Fibroblast of lung (primary cell): Measurements from ENCODE around the gene JAG2. TPM values are rescaled to one million over a fixed set of nuclear protein-coding genes. Genes with fewer than 3 reads are reported as not detected.

Source experiments
- DNase-seq, 2 donors: peaks; one replicate each; pipeline versions ENCODE4 v3.0.0 to v3.0.0-alpha.2; 2010; ENCODE audit warnings: low read depth in 2 of 2
- H2AFZ ChIP-seq: 2 replicates; pipeline ENCODE4 v1.5.1; 2012; ENCODE audit warnings: low read length, control low read depth, inconsistent platforms
- H3K27ac ChIP-seq: 2 replicates; pipeline ENCODE4 v1.5.1; 2011; ENCODE audit warnings: low read length, control low read depth; ENCODE audit not compliant: insufficient read depth
- H3K27me3 ChIP-seq: 2 replicates; pipeline ENCODE4 v1.5.1; 2011; ENCODE audit warnings: mild to moderate bottlenecking, low read length; ENCODE audit not compliant: control insufficient read depth, insufficient read depth
- H3K36me3 ChIP-seq: 2 replicates; pipeline ENCODE4 v1.5.1; 2011; ENCODE audit warnings: low read length; ENCODE audit not compliant: control insufficient read depth, insufficient read depth
- H3K4me1 ChIP-seq: 2 replicates; pipeline ENCODE4 v1.5.1; 2011; ENCODE audit warnings: low read length; ENCODE audit not compliant: control insufficient read depth, insufficient read depth; ENCODE audit errors: extremely low read depth
- H3K4me2 ChIP-seq: 2 replicates; pipeline ENCODE4 v1.5.1; 2011; ENCODE audit warnings: low read length, control low read depth; ENCODE audit not compliant: insufficient read depth; ENCODE audit errors: extremely low read depth
- H3K4me3 ChIP-seq, 4 experiments: fragments of 200-600 bp in 1 of 4; sonication (generic) in 1 of 4; replicated peaks in 1 of 4; 2 replicates each; pipeline ENCODE4 v1.5.1; 2011 to 2016; ENCODE audit warnings: low read length in 4 of 4, low read depth in 3 of 4, mild to moderate bottlenecking in 3 of 4, control low read depth in 2 of 4, inconsistent platforms in 1 of 4, mixed read lengths in 1 of 4; ENCODE audit not compliant: insufficient read depth in 1 of 4; ENCODE audit errors: control extremely low read depth in 1 of 4
- H3K79me2 ChIP-seq: 2 replicates; pipeline ENCODE4 v1.5.1; 2012; ENCODE audit warnings: mild to moderate bottlenecking, low read length, inconsistent platforms; ENCODE audit not compliant: control insufficient read depth, insufficient read depth
- H3K9ac ChIP-seq: 2 replicates; pipeline ENCODE4 v1.5.1; 2011; ENCODE audit warnings: mild to moderate bottlenecking, low read length, control low read depth; ENCODE audit not compliant: insufficient read depth
- H3K9me3 ChIP-seq: 2 replicates; pipeline ENCODE4 v1.5.1; 2012; ENCODE audit warnings: low read depth, low read length; ENCODE audit not compliant: control insufficient read depth, insufficient read depth
- H4K20me1 ChIP-seq: 2 replicates; pipeline ENCODE4 v1.5.1; 2011; ENCODE audit warnings: low read length; ENCODE audit not compliant: control insufficient read depth, insufficient read depth; ENCODE audit errors: extremely low read depth
- CTCF ChIP-seq, 2 donors: IDR thresholded peaks in 1 of 2; conservative IDR thresholded peaks in 1 of 2; 1 replicate in 1 of 2; 2 replicates in 1 of 2; pipeline ENCODE4 v1.5.1; 2011 to 2012; ENCODE audit warnings: low read length in 2 of 2, control low read depth in 1 of 2, inconsistent platforms in 1 of 2, low read depth in 1 of 2, mild to moderate bottlenecking in 1 of 2
- EZH2 ChIP-seq: IDR thresholded peaks from 2 replicates; pipeline ENCODE4 v1.5.1; 2012; ENCODE audit warnings: low read length, control low read depth, mild to moderate bottlenecking; ENCODE audit errors: missing control alignments
- polyA plus RNA-seq, 2 donors: library from polyadenylated mRNA; depleted of rRNA in 1 of 2; stranded (reverse) in 1 of 2; unstranded in 1 of 2; fragments of >200 nt; gene quantifications; 2 replicates each; pipeline ENCODE4 v1.2.1, GENCODE V29; 2011 to 2012; ENCODE audit warnings: missing spikeins in 1 of 2
- total RNA-seq: library from RNA; depleted of rRNA; stranded (reverse); fragments of >200 nt; gene quantifications from 2 replicates; pipeline ENCODE4 v1.2.1, GENCODE V29; 2014

The JAG2 gene
- total and polyA plus RNA-seq, 2 donors (not counting 1 experiment from before 2014, with no cell fraction given): 0.51 to 1.8 TPM

GRCh38 chr14:105163040-105163742 lies 5.4 kb downstream of the JAG2 start:
- Histone ChIP-seq H2AFZ (no peak overlapping the region), H3K27ac (no peak overlapping the region), H3K4me3 (no peak overlapping the region), H4K20me1 (no peaks in the 10 kb centered on the region), H3K27me3 (peaks cover 11% of the 10 kb centered on the region), H3K79me2 (no peaks in the 10 kb centered on the region), H3K4me1 (no peaks in the 10 kb centered on the region), H3K4me2 (no peak overlapping the region), H3K36me3 (no peaks in the 10 kb centered on the region), H3K9me3 (no peaks in the 10 kb centered on the region), H3K9ac (no peak overlapping the region)
- no peak for TF ChIP-seq CTCF (conservative IDR thresholded peaks at IDR 0.05 in 1 of 2, IDR thresholded peaks at IDR 0.05 in 1 of 2; ENCODE audit: low read depth in 1 of 2, low read length in 2 of 2)
- DNase-seq: no peak

DNA sequence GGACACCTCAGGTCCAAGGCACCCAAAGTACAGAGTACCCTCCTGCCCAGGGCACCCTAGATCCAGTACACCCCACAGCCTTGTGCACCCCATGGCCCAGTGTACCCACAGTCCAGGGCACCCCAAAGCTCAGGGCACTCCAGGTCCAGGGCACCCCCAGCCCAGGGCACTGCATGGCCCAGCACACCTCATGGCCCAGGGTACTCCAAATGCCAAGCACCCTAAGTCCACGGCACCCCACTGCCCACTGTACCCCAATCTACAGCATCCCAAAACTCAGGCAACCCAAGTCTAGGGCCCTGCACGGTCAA lies 6.0 kb downstream of the JAG2 start:
- DNase-seq: no peak
- H2AFZ ChIP-seq: no peak overlapping the region
- no peaks in the 10 kb centered on the region for H3K9me3 ChIP-seq
- no peaks in the 10 kb centered on the region for H3K79me2 ChIP-seq
- peaks cover 8% of the 10 kb centered on the region for H3K27me3 ChIP-seq
- H3K27ac ChIP-seq: no peak overlapping the region
- H3K9ac ChIP-seq: no peak overlapping the region
- TF ChIP-seq EZH2: no peak
- no peak for TF ChIP-seq CTCF (conservative IDR thresholded peaks at IDR 0.05 in 1 of 2, IDR thresholded peaks at IDR 0.05 in 1 of 2; ENCODE audit: low read depth in 1 of 2, low read length in 2 of 2)
- H4K20me1 ChIP-seq: no peaks in the 10 kb centered on the region
- no peak overlapping the region for H3K4me2 ChIP-seq
- H3K4me3 ChIP-seq: no peak overlapping the region
- no peaks in the 10 kb centered on the region for H3K36me3 ChIP-seq
- no peaks in the 10 kb centered on the region for H3K4me1 ChIP-seq

DNA sequence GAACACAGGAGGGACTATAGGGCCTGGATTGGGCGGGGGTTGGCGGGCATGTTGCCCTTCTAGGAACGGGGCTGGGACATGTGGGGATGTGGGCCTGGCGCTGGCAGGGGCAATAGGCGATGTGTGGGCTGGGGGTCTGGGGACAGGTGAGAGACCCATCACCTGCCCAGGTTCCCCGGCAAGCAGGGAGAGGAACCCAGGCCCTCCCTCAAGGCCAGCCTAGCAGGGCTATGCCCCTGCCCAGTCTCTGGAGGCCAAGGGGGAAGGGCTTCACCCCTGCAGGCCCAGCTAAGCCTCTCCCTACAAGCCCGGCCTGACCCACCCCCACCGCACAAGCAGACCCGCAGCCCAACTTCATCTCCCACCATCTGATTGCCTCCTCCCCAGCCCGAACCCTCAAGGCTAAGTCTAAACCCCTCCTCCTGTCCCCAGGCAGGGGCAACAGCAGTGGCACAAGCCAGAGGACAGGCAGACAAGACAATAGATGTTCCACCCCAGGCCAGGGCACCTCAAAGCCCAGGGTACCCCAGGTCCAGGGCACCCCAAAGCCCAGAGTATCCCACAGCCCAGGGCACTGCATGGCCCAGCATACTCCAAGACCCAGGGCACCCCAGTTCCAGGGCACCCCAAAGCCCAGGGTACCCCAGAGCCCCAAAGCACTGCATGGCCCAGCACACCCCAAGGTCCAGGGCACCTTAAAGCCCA lies 6.5 kb downstream of the JAG2 start:
- Histone ChIP-seq H3K4me1 (no peaks in the 10 kb centered on the region), H3K36me3 (no peaks in the 10 kb centered on the region), H2AFZ (no peak overlapping the region), H3K27ac (no peak overlapping the region), H3K4me3 (no peak overlapping the region), H3K9me3 (no peaks in the 10 kb centered on the region), H4K20me1 (no peaks in the 10 kb centered on the region), H3K79me2 (no peaks in the 10 kb centered on the region), H3K27me3 (peaks cover 4% of the 10 kb centered on the region), H3K4me2 (no peak overlapping the region), H3K9ac (no peak overlapping the region)
- TF ChIP-seq EZH2 (no peak), CTCF (conservative IDR thresholded peaks at IDR 0.05 in 1 of 2, IDR thresholded peaks at IDR 0.05 in 1 of 2; ENCODE audit: low read depth in 1 of 2, low read length in 2 of 2) (no peak)
- DNase-seq: no peak
